Activated naive CD8-positive, alpha-beta T cell treated with anti-CD3 and anti-CD28 coated beads for 36 hours (primary cell): Measurements from ENCODE around the gene RANBP3. TPM values are rescaled to one million over a fixed set of nuclear protein-coding genes. Genes with fewer than 3 reads are reported as not detected.
"Not testable (repeated sequence)": the region's sequence is repeated elsewhere in the genome, so short reads cannot be mapped to it uniquely, and the experiment has no call there.

Experiments used
- DNase-seq: peaks from one replicate; pipeline ENCODE4 v3.0.0; 2021
- H3K27ac Mint-ChIP-seq: one replicate; pipeline ENCODE4 v1.8.0; 2022; ENCODE audit warnings: mild to moderate bottlenecking, moderate library complexity, mixed read lengths
- H3K27me3 Mint-ChIP-seq: one replicate; pipeline ENCODE4 v1.8.0; 2022; ENCODE audit warnings: mild to moderate bottlenecking, mixed read lengths
- H3K36me3 Mint-ChIP-seq: one replicate; pipeline ENCODE4 v1.8.0; 2021; ENCODE audit warnings: mild to moderate bottlenecking, mixed read lengths
- H3K4me1 Mint-ChIP-seq: one replicate; pipeline ENCODE4 v1.8.0; 2021; ENCODE audit warnings: mixed read lengths
- H3K4me3 Mint-ChIP-seq: one replicate; pipeline ENCODE4 v1.8.0; 2022; ENCODE audit warnings: mild to moderate bottlenecking, moderate library complexity, mixed read lengths
- H3K9me3 Mint-ChIP-seq: one replicate; pipeline ENCODE4 v1.8.0; 2022; ENCODE audit warnings: mixed read lengths
- total RNA-seq, 2 experiments: library from RNA; stranded (reverse); gene quantifications; one replicate each; pipeline ENCODE4 v1.2.3, GENCODE V29; 2021

Gene RANBP3
- total RNA-seq, 2 experiments from 2014 or later = 94.0 to 109 TPM

GRCh38 chr19:5996102-5996501, 18.2 kb upstream of the RANBP3 start:
- DNase-seq = no peak
- no peaks in the 10 kb centered on the region for H3K4me1 Mint-ChIP-seq
- no peaks in the 10 kb centered on the region for H3K27me3 Mint-ChIP-seq
- no peak overlapping the region for H3K4me3 Mint-ChIP-seq
- H3K27ac Mint-ChIP-seq = no peak overlapping the region
- H3K9me3 Mint-ChIP-seq = peaks cover 3% of the 10 kb centered on the region
- H3K36me3 Mint-ChIP-seq = peaks cover 13% of the 10 kb centered on the region

- Mint-ChIP-seq H3K27me3 (no peaks in the 10 kb centered on the region), H3K27ac (no peak overlapping the region), H3K4me1 (no peaks in the 10 kb centered on the region), H3K4me3 (no peak overlapping the region), H3K36me3 (peaks cover 8% of the 10 kb centered on the region), H3K9me3 (peaks cover 3% of the 10 kb centered on the region)
- no peak for DNase-seq
These were observed 17.7 kb upstream of the RANBP3 start for GRCh38 chr19:5995606-5996005.

- no peaks in the 10 kb centered on the region for H3K27me3 Mint-ChIP-seq
- H3K4me3 Mint-ChIP-seq = no peak overlapping the region
- H3K27ac Mint-ChIP-seq = no peak overlapping the region
- no peaks in the 10 kb centered on the region for H3K9me3 Mint-ChIP-seq
- peaks cover 3% of the 10 kb centered on the region for H3K36me3 Mint-ChIP-seq
- H3K4me1 Mint-ChIP-seq = peaks cover 2% of the 10 kb centered on the region
- no peak for DNase-seq
These were observed 16.6 kb upstream of the RANBP3 start for GRCh38 chr19:5994405-5995165.

- peaks cover 2% of the 10 kb centered on the region for H3K4me1 Mint-ChIP-seq
- no peaks in the 10 kb centered on the region for H3K27me3 Mint-ChIP-seq
- H3K9me3 Mint-ChIP-seq = no peaks in the 10 kb centered on the region
- H3K36me3 Mint-ChIP-seq = no peaks in the 10 kb centered on the region
- no peak overlapping the region for H3K27ac Mint-ChIP-seq
- no peak for DNase-seq
- H3K4me3 Mint-ChIP-seq = no peak overlapping the region
These were observed 15.9 kb upstream of the RANBP3 start for GRCh38 chr19:5993648-5994358.

GRCh38 chr19:5993201-5993600, 15.3 kb upstream of the RANBP3 start:
- peaks cover 5% of the 10 kb centered on the region for H3K4me1 Mint-ChIP-seq

GRCh38 chr19:5992756-5993155, 14.8 kb upstream of the RANBP3 start:
- Mint-ChIP-seq H3K4me3 (no peak overlapping the region), H3K27me3 (peaks cover 4% of the 10 kb centered on the region), H3K27ac (no peak overlapping the region), H3K36me3 (no peaks in the 10 kb centered on the region), H3K9me3 (no peaks in the 10 kb centered on the region), H3K4me1 (peaks cover 5% of the 10 kb centered on the region)
- no peak for DNase-seq

More at GRCh38 chr19:5993201-5993600, 15.3 kb upstream of the RANBP3 start:
- H3K27ac Mint-ChIP-seq = no peak overlapping the region
- peaks cover 4% of the 10 kb centered on the region for H3K27me3 Mint-ChIP-seq
- no peak for DNase-seq
- no peaks in the 10 kb centered on the region for H3K9me3 Mint-ChIP-seq
- no peak overlapping the region for H3K4me3 Mint-ChIP-seq
- H3K36me3 Mint-ChIP-seq = no peaks in the 10 kb centered on the region

- H3K4me3 Mint-ChIP-seq = no peak overlapping the region
- peaks cover 13% of the 10 kb centered on the region for H3K4me1 Mint-ChIP-seq
- no peak for DNase-seq
- peaks cover 4% of the 10 kb centered on the region for H3K27me3 Mint-ChIP-seq
- no peaks in the 10 kb centered on the region for H3K36me3 Mint-ChIP-seq
- no peak overlapping the region for H3K27ac Mint-ChIP-seq
- no peaks in the 10 kb centered on the region for H3K9me3 Mint-ChIP-seq
These were observed 13.4 kb upstream of the RANBP3 start for GRCh38 chr19:5991244-5991838.

- DNase-seq = no peak
- Mint-ChIP-seq H3K27me3 (peaks cover 4% of the 10 kb centered on the region), H3K27ac (no peak overlapping the region), H3K36me3 (no peaks in the 10 kb centered on the region), H3K4me1 (peaks cover 13% of the 10 kb centered on the region), H3K4me3 (peak overlapping the region; percentile 35), H3K9me3 (no peaks in the 10 kb centered on the region)
These were observed 12.4 kb upstream of the RANBP3 start for GRCh38 chr19:5990289-5990797.

GRCh38 chr19:5989388-5990074, 11.6 kb upstream of the RANBP3 start:
- H3K27ac Mint-ChIP-seq = peak overlapping the region; percentile 9

GRCh38 chr19:5988517-5989387, 10.8 kb upstream of the RANBP3 start:
- Mint-ChIP-seq H3K27ac (no peak overlapping the region), H3K9me3 (no peaks in the 10 kb centered on the region)

More at GRCh38 chr19:5989388-5990074, 11.6 kb upstream of the RANBP3 start:
- peaks cover 13% of the 10 kb centered on the region for H3K4me1 Mint-ChIP-seq
- DNase-seq = no peak
- H3K9me3 Mint-ChIP-seq = no peaks in the 10 kb centered on the region
- H3K4me3 Mint-ChIP-seq = no peak overlapping the region
- no peaks in the 10 kb centered on the region for H3K36me3 Mint-ChIP-seq
- peaks cover 4% of the 10 kb centered on the region for H3K27me3 Mint-ChIP-seq

GRCh38 chr19:5987077-5987818, 9.3 kb upstream of the RANBP3 start:
- DNase-seq = peak; percentile 57
- Mint-ChIP-seq H3K27me3 (peaks cover 4% of the 10 kb centered on the region), H3K4me1 (peaks cover 23% of the 10 kb centered on the region), H3K27ac (peak overlapping the region; percentile 60), H3K9me3 (no peaks in the 10 kb centered on the region), H3K4me3 (peak overlapping the region; percentile 64), H3K36me3 (no peaks in the 10 kb centered on the region)

More at GRCh38 chr19:5988517-5989387, 10.8 kb upstream of the RANBP3 start:
- no peaks in the 10 kb centered on the region for H3K36me3 Mint-ChIP-seq
- H3K27me3 Mint-ChIP-seq = peaks cover 4% of the 10 kb centered on the region
- H3K4me1 Mint-ChIP-seq = peaks cover 15% of the 10 kb centered on the region
- no peak for DNase-seq
- no peak overlapping the region for H3K4me3 Mint-ChIP-seq

GRCh38 chr19:5985837-5986236, 7.9 kb upstream of the RANBP3 start:
- H3K9me3 Mint-ChIP-seq, H3K27me3 Mint-ChIP-seq, H3K4me3 Mint-ChIP-seq, DNase-seq, H3K36me3 Mint-ChIP-seq, H3K27ac Mint-ChIP-seq: not testable (repeated sequence)
- H3K4me1 Mint-ChIP-seq = peaks cover 24% of the 10 kb centered on the region

GRCh38 chr19:5985098-5985783, 7.3 kb upstream of the RANBP3 start:
- Mint-ChIP-seq H3K4me1 (peaks cover 25% of the 10 kb centered on the region), H3K9me3 (no peaks in the 10 kb centered on the region), H3K27ac (no peak overlapping the region), H3K36me3 (peaks cover 7% of the 10 kb centered on the region), H3K27me3 (peaks cover 4% of the 10 kb centered on the region), H3K4me3 (no peak overlapping the region)
- DNase-seq = no peak
